ENCODE data around the gene ADCY10.
"Not testable (repeated sequence)": the region's sequence is repeated elsewhere in the genome, so short reads cannot be mapped to it uniquely, and the experiment has no call there.

- TF ChIP-seq CTCF, POLR2A (IDR thresholded peaks at IDR 0.05): not testable (repeated sequence)
Measured at GRCh38 chr1:167865193-167865592, 48.7 kb downstream of the ADCY10 start.

All from esophagus squamous epithelium (tissue), 4 donors.